Fibroblast of villous mesenchyme (primary cell): Measurements from ENCODE around the gene CLEC11A. TPM values are rescaled to one million over a fixed set of nuclear protein-coding genes. Genes with fewer than 3 reads are reported as not detected.

Experiments used
- DNase-seq: peaks from one replicate; pipeline ENCODE4 v3.0.0-alpha.2; 2010; ENCODE audit warnings: low read depth
- H3K4me3 ChIP-seq: 2 replicates; pipeline ENCODE4 v1.5.1; 2011; ENCODE audit warnings: low read depth, mild to moderate bottlenecking, low read length
- total RNA-seq: library from RNA; depleted of rRNA; stranded (reverse); fragments of >200 nt; gene quantifications from 2 replicates; pipeline ENCODE4 v1.2.3, GENCODE V29; 2012
- TF ChIP-seq, protein P1 (sequence below): IDR thresholded peaks from 2 replicates; pipeline ENCODE4 v1.5.1; 2012; ENCODE audit warnings: low read depth, mild to moderate bottlenecking, low read length; ENCODE audit not compliant: insufficient read depth

CLEC11A gene
- total RNA-seq, 1 donor: 18.6 TPM

- TF ChIP-seq, protein P1, sequence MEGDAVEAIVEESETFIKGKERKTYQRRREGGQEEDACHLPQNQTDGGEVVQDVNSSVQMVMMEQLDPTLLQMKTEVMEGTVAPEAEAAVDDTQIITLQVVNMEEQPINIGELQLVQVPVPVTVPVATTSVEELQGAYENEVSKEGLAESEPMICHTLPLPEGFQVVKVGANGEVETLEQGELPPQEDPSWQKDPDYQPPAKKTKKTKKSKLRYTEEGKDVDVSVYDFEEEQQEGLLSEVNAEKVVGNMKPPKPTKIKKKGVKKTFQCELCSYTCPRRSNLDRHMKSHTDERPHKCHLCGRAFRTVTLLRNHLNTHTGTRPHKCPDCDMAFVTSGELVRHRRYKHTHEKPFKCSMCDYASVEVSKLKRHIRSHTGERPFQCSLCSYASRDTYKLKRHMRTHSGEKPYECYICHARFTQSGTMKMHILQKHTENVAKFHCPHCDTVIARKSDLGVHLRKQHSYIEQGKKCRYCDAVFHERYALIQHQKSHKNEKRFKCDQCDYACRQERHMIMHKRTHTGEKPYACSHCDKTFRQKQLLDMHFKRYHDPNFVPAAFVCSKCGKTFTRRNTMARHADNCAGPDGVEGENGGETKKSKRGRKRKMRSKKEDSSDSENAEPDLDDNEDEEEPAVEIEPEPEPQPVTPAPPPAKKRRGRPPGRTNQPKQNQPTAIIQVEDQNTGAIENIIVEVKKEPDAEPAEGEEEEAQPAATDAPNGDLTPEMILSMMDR: no peak
These were observed 25.6 kb upstream of the CLEC11A start for GRCh38 chr19:50697414-50698124.

DNA sequence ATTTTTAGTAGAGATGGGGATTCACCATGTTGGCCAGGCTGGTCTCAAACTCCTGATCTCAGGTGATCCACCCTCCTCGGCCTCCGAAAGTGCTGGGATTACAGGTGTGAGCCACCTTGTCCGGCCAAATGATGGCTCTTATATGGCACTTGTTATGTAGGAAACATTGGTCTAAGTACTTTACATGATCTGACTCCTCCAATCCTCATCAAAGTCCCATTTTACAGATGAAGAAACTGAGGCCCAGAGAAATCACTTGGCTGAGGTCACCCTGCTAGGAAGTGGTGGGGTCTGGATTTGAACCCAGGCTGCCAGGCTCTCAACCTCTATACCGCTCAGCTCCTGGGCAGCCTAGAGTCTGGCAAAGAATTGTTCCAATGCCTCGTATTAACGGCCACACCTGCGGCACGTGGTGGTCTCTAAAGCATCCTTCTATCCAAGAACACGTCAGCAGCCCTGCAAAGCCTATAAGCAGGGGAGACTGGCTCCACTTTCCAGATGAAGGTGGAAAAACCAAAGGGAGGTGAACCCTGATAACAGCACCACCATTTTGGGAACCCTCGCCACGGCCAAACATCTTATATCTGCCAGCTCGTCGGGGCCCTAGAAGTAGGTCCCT, 21.7 kb upstream of the CLEC11A start:
- no peak for DNase-seq
- TF ChIP-seq, protein P1: no peak

More at GRCh38 chr19:50697414-50698124, 25.6 kb upstream of the CLEC11A start:
- H3K4me3 ChIP-seq: no peak overlapping the region
- DNase-seq: no peak

GRCh38 chr19:50702158-50702870, 20.9 kb upstream of the CLEC11A start:
- H3K4me3 ChIP-seq: no peak overlapping the region
- TF ChIP-seq, protein P1: no peak
- DNase-seq: no peak

More for the DNA sequence above, 21.7 kb upstream of the CLEC11A start:
- no peak overlapping the region for H3K4me3 ChIP-seq

GRCh38 chr19:50702871-50703829, 20.0 kb upstream of the CLEC11A start:
- no peak overlapping the region for H3K4me3 ChIP-seq
- DNase-seq: no peak
- TF ChIP-seq, protein P1: no peak

DNA sequence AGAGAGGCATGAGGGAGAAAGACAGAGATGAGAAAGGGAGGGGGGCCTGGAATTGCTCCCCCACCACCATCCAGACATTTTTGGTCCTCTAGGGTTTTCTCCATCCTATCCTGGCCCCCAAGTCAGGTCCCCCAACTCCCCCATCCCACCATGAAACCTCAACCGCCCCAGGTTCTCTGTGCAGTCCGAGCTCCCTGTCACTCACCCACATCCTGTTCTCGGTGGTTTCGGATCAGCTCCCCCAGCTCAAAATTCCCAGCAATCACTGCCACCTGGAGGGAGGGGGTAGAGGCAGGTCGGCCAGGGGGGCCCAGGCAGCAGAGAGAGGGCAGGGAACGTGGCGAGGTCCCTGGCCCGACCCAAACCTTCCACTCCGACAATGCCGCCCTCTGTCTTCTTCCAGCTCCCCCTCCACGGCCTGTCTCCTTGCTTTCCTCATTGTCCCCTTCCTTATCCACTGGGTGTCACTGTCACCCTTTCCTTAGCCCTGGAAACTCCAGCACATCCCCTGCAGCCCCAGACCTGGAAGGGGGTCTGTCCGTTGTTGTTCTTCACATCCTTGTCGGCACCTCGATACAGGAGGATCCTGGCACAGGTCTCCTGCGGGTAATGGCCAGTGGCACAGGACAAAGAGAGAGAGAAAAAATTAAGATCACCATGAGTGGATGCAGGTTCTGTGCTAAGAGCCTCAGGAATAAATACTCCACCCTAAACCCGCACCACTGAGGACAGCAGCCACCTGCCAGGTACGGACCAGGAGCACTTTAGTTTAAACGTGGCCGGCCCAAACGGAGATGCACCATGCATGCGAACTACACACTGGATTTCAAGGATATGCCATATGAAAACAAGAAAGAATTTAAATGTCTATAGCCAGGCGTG, 19.0 kb upstream of the CLEC11A start:
- no peak overlapping the region for H3K4me3 ChIP-seq
- DNase-seq: no peak
- TF ChIP-seq, protein P1: peak; percentile 14
